Lower lobe of right lung (tissue), 2 donors: ENCODE results near the gene RAPGEF6. TPM values are rescaled to one million over a fixed set of nuclear protein-coding genes. Genes with fewer than 3 reads are reported as not detected.

ENCODE experiments used
- ATAC-seq, 2 donors: fragments of 200-7000 bp; cut with Tn5 transposase; one replicate each; pipeline ENCODE4 v1.9.1; 2020 to 2022; ENCODE audit warnings: mild to moderate bottlenecking in 2 of 2, moderate library complexity in 2 of 2
- DNase-seq: peaks from one replicate; pipeline ENCODE4 v3.0.0-alpha.2; 2020
- H3K27ac ChIP-seq: fragments of 200-600 bp; one replicate; pipeline ENCODE4 v1.8.0; 2022
- H3K27me3 ChIP-seq: fragments of 200-600 bp; one replicate; pipeline ENCODE4 v1.8.0; 2022; ENCODE audit warnings: low read depth
- H3K36me3 ChIP-seq: fragments of 200-600 bp; one replicate; pipeline ENCODE4 v1.8.0; 2022; ENCODE audit warnings: mild to moderate bottlenecking
- H3K4me1 ChIP-seq: fragments of 200-600 bp; one replicate; pipeline ENCODE4 v1.8.0; 2022
- H3K4me3 ChIP-seq: fragments of 200-600 bp; one replicate; pipeline ENCODE4 v1.8.0; 2022; ENCODE audit warnings: mild to moderate bottlenecking
- H3K9me3 ChIP-seq: fragments of 200-600 bp; one replicate; pipeline ENCODE4 v1.8.0; 2022
- intact Hi-C: fragments of 100-400 bp; cut with DNase I; formaldehyde crosslinking; loops from one replicate; pipeline ENCODE4 v1.11.0; 2022
- total RNA-seq: library from RNA; stranded (reverse); fragmentation: NEBNext Ultra II Directional; extraction: Animal tissue kit (Norgen Biotek cat#: 25700); gene quantifications from one replicate; pipeline ENCODE4 v1.2.1, GENCODE V29; 2021
- TF ChIP-seq, protein P1 (sequence below): fragments of 200-600 bp; IDR thresholded peaks from one replicate; pipeline ENCODE4 v1.8.0; 2022; ENCODE audit warnings: antibody characterized with exemption, mild to moderate bottlenecking
- donor health status: DM: no; HTN: yes; CAD: no; lungs with severe emphysema.

Gene RAPGEF6
- total RNA-seq, 1 donor from 2014 or later = 21.7 TPM

DNA sequence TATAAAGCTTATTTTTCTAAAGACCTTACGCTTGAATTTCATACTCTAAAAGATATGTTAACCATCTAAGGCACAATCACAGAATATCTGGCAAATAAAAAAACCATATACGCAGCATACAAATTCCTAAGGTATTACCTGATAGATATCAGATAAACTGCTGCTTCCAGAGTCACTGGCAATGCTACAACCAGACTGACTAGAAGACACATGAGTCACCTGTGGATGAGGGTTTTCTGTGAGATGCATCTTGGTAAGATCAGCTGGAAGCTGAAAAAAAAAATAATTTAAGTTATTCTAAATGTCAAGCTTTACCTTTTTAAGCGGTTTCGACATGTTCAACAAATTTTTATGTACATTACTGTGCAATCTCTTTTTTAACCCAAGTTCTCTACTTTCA, 113.8 kb downstream of the RAPGEF6 start:
- H3K4me3 ChIP-seq = no peak overlapping the region
- H3K27ac ChIP-seq = no peak overlapping the region
- ATAC-seq = no peak
- peaks cover 9% of the 10 kb centered on the region for H3K4me1 ChIP-seq
- intact Hi-C loops = no loop called here
- H3K9me3 ChIP-seq = no peaks in the 10 kb centered on the region
- H3K27me3 ChIP-seq = no peaks in the 10 kb centered on the region
- peaks cover 19% of the 10 kb centered on the region for H3K36me3 ChIP-seq
- DNase-seq = no peak
- TF ChIP-seq, protein P1, sequence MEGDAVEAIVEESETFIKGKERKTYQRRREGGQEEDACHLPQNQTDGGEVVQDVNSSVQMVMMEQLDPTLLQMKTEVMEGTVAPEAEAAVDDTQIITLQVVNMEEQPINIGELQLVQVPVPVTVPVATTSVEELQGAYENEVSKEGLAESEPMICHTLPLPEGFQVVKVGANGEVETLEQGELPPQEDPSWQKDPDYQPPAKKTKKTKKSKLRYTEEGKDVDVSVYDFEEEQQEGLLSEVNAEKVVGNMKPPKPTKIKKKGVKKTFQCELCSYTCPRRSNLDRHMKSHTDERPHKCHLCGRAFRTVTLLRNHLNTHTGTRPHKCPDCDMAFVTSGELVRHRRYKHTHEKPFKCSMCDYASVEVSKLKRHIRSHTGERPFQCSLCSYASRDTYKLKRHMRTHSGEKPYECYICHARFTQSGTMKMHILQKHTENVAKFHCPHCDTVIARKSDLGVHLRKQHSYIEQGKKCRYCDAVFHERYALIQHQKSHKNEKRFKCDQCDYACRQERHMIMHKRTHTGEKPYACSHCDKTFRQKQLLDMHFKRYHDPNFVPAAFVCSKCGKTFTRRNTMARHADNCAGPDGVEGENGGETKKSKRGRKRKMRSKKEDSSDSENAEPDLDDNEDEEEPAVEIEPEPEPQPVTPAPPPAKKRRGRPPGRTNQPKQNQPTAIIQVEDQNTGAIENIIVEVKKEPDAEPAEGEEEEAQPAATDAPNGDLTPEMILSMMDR = no peak

DNA sequence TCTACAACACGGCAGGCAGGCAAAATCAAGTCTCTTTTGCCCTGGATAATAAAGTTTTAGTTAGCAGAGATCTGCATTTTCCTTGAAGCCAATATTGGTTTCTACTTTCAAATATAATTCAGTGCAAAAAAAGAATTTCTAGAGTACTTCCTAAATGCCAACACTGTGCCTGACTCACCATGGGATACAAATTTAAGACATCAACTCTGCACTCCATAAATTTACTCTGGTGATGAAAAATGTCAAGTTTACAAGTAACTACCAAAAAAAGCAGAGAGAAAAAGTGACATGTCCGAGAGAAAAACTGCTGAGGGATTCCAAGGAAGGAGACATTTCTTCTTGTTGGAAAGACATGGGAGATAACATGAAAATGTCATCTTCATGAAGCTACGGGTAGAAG, 119.7 kb downstream of the RAPGEF6 start:
- ATAC-seq = no peak
- Histone ChIP-seq H3K4me1 (peaks cover 13% of the 10 kb centered on the region), H3K9me3 (no peaks in the 10 kb centered on the region), H3K4me3 (no peak overlapping the region), H3K27ac (peak overlapping the region; percentile 33), H3K36me3 (peaks cover 12% of the 10 kb centered on the region), H3K27me3 (no peaks in the 10 kb centered on the region)
- DNase-seq = no peak
- intact Hi-C loops = no loop called here
- TF ChIP-seq, protein P1 = no peak

DNA sequence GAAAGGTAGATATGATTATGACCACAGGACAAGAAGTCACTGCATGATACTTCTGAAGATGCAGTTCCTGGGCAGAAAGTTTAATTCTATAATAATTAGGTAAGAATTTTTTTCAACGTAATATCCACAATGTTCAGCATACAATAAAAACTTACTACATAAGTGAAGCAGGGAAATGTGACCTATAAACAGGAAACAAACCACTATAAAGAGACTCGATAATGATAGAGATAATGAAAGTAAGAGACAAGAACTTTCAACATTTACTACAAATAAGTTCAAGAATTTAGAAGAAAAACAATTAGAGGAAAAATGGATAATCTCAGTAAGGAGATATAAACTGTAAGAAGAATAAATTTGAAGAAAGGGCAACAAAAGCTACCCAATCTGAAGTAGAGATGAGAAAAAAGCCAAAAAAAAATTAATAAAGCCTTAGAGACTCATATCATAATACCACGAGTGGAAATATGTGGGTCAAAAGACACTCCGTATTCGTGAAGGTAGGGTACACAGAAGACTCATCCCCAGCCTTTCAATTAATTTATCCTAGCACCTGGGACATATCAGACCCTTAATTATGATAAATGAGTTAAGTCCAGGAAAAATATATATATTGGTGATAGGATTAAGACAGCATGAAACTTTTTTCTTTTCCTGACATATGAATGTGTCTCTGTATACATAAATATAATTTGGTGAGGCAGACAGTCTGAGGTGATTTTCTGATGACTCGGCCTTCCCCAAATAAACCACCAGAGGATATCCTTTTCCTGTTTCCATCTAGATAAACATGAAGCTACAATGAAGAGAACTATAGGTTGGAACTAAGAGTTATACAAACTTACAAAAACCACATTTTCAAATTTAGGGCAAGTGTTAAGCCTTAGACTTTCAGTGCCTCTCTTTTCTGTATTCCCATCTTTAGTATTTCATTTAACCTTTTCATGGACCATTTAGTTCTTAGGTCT, 120.4 kb downstream of the RAPGEF6 start:
- DNase-seq (no peak), ATAC-seq (peak in 1 of 2 donors; percentile 54)
- Histone ChIP-seq H3K4me3 (peak overlapping the region; percentile 28), H3K27me3 (no peaks in the 10 kb centered on the region), H3K36me3 (peaks cover 15% of the 10 kb centered on the region), H3K4me1 (peaks cover 13% of the 10 kb centered on the region), H3K9me3 (no peaks in the 10 kb centered on the region), H3K27ac (peak overlapping the region; percentile 33)
- TF ChIP-seq, protein P1 = peak; percentile 13
- intact Hi-C loops = no loop called here

DNA sequence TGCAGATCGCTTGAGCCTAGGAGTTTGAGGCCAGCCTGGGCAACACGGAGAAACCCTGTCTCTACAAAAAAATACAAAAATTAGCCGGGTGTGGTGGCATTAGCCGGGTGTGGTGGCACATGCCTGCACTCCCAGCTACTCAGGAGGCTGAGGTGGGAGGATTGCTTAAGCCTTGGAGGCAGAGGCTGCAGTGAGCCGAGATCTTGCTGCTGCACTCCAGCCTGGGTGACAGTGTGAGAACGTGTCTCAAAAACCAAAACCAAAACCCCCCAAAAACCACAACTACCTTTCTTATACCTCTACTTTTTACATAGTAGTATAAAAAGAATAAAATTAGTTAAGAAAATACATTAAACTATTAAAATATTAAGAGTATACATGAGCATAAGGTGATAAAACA, 121.2 kb downstream of the RAPGEF6 start:
- H3K9me3 ChIP-seq = no peaks in the 10 kb centered on the region
- DNase-seq = no peak

DNA sequence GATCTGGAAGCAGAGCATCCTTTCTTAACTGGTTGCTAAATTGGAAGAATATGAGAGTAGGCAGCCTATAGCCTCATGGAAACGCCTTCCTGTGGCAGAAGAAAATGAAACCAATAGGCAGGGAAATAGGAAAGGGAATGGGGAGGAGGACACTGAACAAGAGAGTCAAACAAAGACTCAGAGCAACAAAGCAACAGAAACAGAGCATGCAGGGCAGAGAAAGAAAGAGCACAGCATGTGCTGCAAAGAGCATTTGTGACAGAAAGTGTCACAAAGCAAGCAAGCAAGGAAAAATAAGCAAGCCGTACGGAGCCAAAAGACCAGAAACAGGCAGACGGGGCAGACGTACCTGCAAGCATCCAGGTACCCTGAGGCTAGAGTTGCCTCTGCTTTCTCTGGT, 123.1 kb downstream of the RAPGEF6 start:
- peaks cover 13% of the 10 kb centered on the region for H3K4me1 ChIP-seq
- ATAC-seq = no peak
- DNase-seq = no peak

More for the DNA sequence above, 121.2 kb downstream of the RAPGEF6 start:
- peaks cover 13% of the 10 kb centered on the region for H3K4me1 ChIP-seq
- ATAC-seq = no peak
- TF ChIP-seq, protein P1 = no peak
- no peak overlapping the region for H3K4me3 ChIP-seq
- H3K27me3 ChIP-seq = no peaks in the 10 kb centered on the region
- no peak overlapping the region for H3K27ac ChIP-seq
- peaks cover 9% of the 10 kb centered on the region for H3K36me3 ChIP-seq
- intact Hi-C loops = no loop called here

More for the DNA sequence above, 123.1 kb downstream of the RAPGEF6 start:
- Histone ChIP-seq H3K27ac (no peak overlapping the region), H3K36me3 (peaks cover 9% of the 10 kb centered on the region), H3K4me3 (no peak overlapping the region), H3K27me3 (no peaks in the 10 kb centered on the region), H3K9me3 (no peaks in the 10 kb centered on the region)
- TF ChIP-seq, protein P1 = no peak
- intact Hi-C loops = no loop called here
